CD4-positive, alpha-beta T cell treated with Interleukin-1 beta for 1 hour (primary cell): Measurements from ENCODE around the gene SIPA1L3.
"Not testable (repeated sequence)": the region's sequence is repeated elsewhere in the genome, so short reads cannot be mapped to it uniquely, and the experiment has no call there.

Source experiments
- DNase-seq, 2 donors: peaks; one replicate each; pipeline ENCODE4 v3.0.0-alpha.2; 2020 to 2022

The SIPA1L3 gene

DNA sequence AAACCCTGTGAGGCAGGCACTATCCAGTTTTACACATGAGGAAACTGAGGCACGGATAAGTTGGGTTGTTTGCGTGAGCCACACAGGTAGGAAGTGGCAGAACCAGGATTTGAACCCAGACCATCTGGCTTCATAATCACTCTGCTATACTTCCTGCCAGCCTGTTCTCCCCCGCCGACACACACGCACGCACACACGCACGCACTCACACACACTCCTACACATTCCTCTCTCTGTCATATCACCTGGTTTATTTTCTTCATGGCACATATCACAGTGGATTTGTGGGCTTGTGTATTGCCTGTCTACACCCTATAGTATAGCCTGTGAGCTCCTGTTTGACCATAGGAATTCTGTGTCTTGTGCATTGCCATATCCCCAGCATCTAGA, 140.0 kb downstream of the SIPA1L3 start:
- DNase-seq = peak in 1 of 2 donors; percentile 31

DNA sequence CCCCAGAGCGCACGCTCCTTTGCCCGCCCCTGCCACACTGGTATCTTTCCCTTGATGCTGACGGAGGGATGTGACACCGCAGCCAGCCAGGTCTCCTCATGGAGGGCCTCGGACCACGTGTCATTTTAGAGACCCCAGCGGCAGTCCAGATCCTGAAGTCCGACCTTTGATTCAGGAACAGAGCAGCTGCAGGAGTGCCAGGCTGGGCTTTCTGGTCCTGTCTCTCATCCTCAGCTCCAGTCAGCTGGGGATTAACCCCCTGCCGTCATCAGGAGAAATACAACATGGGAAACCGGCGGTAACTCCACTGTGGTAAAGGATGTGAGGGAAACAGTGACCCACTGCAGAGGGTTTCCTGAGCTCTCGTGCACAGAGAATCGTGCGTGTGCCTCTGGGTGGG, 140.6 kb downstream of the SIPA1L3 start:
- no peak for DNase-seq

DNA sequence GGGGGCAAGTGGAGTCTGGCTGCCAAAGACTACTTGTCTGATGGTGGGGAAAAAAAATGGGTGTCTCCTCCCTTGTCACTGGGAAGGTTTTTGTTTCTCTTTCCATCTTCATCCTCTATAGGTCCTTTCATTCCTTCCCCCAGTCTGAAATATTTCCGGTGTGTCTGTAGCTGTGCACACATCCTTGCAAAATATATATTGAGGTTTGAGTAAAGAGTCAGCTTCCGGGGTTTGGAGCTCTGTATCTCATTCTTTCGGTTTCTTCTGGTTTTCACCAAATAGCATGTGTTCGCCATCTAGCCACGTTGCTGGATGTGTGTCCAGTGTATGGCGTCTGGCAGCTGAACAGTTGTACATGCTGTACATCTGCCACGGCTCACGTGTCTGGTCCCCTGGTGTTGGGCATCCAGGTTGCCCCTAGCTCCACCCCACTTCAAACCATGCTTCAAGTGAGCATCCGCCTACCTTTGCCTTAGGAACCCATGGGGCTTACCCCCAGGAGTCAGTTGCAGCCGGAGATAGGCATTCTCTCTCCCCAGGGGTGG, 142.2 kb downstream of the SIPA1L3 start:
- DNase-seq = peak; percentile 59 to 77

DNA sequence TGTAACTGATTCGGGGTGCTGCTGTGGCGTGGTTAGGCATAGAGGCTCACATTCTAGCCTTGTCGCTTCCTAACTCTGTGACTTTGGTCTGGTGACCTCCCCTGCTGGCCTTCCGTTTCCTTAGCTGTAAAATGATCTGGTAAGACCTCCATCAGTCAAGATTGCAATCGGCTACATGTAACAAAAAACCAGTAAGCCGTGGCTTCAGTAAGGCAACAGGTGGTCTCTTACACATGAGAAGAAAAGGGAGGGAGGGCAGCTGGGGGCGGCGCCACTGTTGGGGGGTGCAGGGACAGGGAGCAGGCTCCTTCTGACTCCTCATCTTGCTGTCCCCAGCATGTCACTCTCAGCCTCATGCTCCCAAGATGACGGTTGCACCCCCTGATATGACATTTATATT, 148.0 kb downstream of the SIPA1L3 start:
- DNase-seq = no peak

DNA sequence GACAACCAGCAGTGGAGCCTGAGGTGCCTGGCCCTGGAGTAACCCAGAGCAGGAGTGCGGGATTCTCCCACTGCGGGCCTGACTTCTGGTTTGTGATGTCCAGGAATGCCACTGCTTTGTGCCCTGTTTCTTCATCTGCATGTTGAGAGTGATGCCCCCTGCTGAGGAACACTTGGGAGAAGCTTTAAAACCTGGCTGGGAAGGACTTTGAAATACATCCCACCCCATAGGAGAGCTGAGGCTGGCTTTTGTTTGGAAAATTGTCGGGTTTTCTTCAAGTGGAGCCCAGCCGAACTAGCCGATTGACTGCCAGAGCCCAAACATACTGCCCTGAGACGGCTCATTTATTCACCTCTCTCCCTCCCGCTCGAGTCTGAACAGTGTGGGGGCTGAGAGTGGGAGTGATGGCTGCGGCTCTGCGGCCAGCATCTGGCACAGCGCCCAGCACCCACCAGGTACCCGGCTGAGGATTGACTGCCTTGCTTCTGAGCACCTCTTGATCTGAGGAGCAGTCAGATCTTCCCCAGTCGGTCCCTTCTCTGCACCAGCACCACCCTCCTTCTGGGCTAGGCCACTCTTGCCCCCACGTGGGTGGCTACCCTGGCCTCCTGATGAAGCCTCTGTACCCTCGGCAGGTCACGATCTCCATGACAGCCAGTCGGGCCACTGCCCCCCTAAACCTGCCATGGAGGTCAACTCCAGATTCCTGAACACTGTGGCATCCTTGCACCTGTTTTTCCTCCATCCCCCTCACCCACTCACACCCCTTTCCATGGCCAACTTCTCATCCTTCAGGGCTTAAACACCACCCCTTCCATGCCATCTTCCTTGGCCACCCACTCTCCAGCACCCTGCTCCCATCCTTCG, 148.9 kb downstream of the SIPA1L3 start:
- DNase-seq = no peak

DNA sequence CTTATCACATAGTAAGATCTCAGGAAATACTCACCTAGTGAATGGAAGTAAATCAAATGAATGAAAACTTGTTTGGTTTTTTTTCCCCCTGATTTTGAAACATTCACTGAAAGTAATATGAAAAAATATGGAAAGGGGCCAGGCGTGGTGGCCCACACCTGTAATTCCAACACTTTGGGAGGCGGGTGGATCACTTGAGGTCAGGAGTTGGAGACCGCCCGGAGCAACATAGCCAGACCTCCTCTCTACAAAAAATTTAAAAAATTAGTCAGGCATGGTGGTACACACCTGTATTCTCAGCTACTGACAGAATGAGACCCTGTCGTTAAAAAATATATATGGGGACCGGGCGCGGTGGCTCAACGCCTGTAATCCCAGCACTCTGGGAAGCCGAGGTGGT, 149.6 kb downstream of the SIPA1L3 start:
- no peak for DNase-seq

DNA sequence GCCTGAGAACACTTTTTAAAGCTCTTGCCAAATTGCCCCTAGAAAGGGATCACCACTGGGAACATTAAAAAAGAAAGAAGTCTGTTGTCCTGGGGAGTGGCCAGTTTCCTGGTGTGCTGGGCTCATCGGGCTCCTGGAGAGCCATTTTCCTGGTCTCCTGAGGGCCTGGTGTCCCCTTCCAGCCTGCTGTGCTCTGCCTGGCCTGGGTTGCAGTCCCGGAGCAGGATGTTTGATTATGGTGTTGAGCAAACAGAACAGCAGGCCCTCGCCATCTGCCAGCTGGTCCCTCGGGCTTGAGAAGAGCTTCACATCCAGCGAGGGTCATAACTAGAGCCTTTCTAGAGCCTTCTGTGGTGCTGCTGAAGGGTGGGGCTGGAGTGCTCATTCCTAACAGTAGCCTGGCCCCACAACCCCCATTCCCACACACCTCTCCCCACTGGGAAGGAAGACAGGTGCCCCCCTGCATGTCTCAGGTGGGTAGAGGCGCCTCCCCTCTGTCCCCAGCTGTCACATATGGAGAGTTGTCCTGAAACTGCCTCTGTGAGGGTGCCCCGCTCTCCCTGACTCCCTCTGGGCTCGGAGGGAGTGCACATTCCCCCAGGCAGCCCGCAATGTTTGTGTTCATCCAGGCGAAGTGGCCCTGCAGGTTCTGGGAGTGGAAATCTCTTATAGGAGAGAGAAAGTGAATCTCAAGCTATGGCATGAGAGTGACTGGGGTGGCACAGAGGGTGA, 151.1 kb downstream of the SIPA1L3 start:
- no peak for DNase-seq

DNA sequence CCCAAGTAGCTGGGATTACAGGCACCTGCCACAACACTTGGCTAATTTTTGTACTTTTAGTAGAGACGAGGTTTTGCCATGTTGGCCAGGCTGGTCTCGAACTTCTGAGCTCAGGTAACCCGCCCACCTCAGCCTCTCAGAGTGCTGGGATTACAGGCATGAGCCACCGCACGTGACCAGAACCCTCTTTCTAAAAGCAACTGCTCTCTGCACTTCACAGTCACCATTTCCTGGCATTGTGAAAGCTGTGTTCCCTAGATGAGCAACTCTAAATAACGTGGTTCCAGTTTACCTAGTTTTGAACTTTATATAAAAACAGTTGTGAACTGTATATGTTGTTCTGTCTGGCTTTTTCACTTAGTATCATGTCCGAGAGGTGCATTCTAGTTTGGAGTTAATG, 152.9 kb downstream of the SIPA1L3 start:
- DNase-seq = peak in 1 of 2 donors; percentile 29

DNA sequence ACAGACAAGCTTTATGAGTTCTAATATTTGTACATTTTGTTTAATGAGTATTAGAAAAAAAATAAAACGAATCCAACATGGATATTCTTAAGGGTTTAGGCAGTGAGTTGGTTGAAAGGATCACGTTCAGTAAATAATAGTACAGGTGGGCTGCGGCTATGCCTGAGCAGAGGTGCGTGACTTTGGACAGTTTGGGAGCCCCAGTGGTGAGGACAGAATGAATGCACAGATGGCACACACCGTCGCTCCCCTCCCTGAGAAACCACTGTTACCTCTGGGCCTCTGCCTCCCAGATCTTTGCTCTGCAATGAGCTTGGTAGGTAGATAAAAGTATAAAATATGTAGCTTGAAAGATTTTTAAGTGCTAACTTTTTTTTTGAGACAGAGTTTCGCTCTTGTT, 153.3 kb downstream of the SIPA1L3 start:
- no peak for DNase-seq

DNA sequence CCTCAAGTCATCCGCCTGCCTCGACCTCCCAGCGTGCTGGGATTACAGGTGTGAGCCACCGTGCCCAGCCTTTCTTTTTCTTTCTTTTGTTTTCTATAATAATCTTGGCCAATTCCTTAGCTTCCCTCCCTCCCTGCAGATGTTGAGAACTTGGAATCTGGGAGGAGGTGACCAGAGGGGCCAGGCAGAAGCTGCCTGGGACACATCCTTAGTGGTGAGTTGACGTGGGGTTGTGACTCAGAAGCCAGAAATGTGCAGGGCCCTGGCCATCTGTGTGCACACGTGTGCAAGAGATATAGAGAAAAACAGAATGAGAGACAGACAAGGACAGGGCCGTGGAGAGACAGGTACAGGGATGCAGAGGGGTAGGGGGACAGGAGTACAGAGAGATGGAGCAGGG, 154.3 kb downstream of the SIPA1L3 start:
- DNase-seq = no peak

DNA sequence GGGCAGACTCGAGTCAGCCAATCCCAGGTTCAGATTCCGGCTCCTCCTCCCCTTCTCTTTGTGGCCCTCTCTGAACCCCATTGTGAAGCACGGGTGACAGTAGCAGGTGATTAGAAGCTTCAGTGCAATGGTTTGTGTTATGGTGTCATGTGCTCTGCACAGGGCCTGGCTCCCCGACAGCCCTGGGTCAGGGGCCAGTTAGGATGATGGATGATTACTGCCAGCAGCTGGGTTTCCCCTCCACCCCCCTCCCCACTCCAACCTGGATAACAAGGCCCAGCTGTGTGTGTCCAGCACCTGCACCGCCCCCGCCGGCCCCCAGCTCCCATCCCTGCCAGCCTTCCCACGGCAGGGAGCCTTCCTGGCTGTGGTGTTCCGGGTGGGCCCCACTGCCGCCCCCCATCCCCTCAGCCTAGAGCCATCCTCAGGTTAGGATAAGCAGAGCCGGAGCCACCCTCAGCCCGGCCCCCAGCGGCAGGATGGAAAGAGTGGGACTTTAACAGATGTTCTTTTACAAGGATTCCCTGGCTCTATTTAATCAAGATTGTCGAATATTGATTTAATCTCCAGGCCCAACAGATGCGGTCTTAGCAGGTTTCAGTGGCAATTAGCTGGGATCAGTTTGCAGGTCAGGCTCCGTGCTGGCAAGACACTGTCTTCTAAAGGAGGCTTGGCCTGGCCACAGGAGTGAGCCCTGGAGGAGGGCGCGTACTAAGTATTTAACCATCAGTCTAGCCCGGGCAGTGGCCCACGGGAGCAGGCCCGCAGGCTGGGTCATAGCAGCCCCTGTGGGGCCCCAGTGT, 156.2 kb downstream of the SIPA1L3 start:
- no peak for DNase-seq

DNA sequence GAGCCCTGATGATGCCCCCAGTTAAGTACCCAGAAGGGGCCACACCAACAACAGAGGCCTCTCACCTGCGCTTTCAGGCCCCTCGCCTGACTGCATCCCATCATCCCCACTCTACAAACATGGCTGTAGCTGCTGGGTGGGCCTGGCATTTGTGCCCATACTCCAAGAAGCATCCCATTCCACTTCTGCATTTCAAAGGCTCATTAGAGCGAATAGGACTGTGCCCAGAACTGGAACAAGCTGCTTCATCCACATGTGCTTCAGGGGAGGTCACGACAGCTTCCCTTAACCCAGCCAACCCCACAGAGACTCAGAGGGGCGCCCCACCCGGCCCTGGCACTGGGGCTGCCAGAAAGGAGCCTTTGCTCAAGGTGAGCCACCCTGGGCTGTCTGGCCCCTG, 156.9 kb downstream of the SIPA1L3 start:
- DNase-seq = no peak

DNA sequence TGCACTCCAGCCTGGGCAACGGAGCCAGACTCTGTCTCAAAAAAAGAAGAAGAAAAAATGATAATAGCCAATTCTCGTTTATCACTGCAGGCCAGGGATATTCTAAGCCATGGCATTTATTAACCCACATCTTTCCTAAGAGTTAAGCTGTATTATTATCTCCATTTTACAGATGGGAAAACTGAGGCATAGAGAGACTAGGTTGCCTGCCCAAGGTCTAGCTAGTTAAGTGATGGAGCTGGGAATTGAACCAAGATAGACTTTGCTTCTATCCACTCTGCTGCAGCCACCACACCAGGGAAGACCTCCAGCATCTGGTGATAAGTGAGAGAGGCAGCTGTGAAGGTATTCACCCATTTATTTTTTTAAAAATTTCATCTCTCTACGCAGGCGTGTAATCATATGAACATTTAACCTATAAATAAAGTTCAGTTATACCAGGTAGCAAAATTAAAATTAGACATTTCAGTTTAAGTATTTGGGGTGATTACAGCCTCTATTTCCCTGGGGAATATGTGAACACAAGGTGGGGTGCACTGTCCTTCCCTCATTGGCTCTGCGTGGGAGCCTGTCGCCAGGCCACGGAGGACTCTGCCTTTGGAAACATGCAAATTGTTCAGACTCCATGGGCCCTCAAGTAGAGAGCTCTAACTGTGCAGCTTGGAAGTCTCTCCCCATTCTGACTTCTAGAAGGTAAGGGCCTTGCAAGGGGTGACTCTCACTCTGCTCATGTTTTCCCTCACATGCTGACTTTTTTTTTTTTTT, 157.8 kb downstream of the SIPA1L3 start:
- DNase-seq = no peak

DNA sequence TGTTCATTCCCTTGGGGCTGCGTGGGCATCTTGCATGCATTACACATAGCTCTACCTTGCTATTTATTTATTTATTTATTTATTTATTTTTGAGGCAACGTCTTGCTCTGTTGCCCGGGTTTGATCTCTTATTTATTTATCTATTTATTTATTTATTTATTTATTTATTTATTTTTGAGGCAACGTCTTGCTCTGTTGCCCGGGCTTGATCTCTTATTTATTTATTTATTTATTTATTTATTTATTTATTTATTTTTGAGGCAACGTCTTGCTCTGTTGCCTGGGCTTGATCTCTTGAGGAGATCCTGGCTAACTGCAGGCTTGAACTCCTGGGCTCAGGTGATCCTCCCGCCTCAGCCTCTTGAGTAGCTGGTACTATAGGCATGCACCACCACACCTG, 158.8 kb downstream of the SIPA1L3 start:
- DNase-seq = not testable (repeated sequence)

DNA sequence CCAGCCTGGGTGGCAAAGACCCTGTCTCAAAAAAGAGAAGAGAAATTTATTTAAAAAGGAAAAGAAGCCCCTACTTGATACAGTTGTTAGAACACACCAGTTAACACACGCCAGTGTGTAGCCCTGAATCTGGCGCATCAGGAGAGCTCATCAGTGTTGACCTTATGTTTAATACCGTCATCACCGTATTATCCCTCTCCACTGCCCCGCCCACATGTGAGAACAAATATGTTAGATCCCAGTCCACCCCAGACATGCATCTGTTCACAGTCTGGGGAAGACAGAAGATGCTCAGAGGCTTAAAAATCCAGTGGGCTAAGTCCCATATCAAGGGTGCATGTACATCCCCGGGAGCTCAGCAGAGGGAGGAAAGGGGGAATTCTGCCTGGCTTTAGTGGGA, 161.8 kb downstream of the SIPA1L3 start:
- DNase-seq = no peak

DNA sequence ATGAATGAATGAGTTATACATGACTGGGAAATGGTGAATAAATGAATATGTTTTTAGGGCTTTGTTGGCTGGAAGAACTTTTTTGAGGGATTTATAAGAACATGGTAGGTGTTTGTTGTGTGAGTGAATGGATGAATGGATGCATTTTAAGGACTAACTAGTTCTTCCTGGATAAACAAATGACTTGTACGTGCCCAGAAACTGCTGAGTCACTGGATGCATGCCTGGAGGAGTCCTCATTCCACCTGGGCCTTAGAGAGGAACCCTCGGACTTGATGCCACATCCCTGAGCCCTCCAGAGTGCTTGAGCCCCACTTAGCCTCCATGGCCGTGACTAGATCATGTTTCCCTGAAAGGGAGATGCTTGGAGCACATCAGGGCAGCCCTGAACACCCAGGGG, 163.6 kb downstream of the SIPA1L3 start:
- no peak for DNase-seq

DNA sequence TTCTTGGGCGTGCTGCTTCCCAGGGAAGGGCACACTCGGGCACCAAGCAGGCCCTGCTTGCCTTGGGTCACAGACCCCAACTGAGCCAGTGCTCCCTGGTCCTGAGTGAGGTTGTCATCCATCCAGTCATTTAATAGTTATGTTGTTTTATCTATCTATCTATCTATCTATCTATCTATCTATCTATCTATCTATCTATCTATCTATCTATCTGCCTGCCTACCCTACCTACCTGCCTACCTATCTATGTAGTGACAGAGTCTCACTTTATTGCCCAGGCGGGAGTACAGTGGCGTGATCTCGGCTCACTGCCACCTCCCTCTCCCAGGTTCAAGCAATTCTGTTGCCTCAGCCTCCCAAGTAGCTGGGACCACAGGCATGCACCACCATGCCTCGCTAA, 164.0 kb downstream of the SIPA1L3 start:
- DNase-seq = not testable (repeated sequence)

DNA sequence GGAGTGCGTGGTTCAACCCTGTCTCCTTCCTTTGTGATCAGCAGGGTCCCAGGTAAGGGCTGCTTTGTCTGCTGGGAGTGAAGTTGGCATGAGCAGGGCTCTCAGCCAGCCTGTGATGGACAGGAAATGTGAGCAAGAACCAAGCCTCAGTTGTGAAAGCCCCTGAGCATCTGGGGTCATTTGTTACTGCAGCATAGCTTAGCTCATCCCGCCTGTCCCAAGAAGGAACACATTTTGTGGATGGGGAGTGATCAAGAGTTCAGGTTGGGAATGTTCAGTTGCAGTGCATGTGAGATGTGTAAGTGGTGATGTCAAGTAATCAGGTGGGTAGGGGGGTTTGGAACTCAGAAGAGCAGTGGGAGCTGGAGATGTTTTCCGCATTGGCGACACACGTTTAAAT, 164.6 kb downstream of the SIPA1L3 start:
- DNase-seq = no peak

DNA sequence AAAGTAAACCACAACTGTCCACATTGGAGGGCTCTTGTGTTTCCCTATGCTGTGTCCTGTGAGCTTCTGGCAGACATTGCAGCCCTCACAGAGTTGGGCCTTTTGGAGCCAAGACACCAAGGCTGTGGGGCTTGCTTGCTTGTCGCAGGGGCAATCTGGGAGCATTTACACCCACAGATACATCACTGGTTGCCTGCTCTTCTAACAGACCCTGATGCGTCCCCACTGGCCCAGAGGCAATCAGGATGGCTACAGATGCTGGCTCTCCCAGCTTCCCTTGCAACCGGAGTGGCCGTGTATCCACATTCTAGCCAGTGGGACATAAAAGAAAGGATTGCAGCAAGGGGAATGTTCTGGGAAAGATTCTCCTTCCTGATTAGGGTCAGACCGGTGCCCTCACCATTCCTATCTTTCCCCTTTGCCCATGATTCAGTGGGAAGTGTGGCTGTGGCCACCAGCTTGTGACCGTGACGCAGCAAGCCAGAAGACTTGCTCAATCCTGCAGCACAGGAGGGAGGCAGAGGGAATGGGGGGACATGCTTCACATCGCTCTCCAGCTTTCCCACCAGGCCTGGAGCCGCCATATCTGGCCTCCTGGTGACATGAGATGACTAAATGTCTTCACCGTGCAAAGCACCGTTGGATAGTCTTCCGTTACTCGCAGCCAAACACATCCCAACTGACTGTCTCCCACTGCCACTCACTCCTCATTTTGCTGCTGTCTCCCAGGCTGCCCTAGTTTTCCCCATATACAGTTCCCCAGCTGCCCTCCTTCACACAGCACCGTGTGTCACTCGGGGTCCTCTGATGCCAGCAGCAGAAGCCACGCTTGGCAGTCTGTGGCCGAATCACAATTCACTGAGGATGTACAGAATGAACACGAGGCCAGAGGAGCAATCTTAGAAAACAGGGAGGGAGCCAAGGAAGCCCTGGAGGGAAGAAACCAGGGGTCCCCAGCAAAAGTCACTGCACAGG, 166.1 kb downstream of the SIPA1L3 start:
- no peak for DNase-seq

DNA sequence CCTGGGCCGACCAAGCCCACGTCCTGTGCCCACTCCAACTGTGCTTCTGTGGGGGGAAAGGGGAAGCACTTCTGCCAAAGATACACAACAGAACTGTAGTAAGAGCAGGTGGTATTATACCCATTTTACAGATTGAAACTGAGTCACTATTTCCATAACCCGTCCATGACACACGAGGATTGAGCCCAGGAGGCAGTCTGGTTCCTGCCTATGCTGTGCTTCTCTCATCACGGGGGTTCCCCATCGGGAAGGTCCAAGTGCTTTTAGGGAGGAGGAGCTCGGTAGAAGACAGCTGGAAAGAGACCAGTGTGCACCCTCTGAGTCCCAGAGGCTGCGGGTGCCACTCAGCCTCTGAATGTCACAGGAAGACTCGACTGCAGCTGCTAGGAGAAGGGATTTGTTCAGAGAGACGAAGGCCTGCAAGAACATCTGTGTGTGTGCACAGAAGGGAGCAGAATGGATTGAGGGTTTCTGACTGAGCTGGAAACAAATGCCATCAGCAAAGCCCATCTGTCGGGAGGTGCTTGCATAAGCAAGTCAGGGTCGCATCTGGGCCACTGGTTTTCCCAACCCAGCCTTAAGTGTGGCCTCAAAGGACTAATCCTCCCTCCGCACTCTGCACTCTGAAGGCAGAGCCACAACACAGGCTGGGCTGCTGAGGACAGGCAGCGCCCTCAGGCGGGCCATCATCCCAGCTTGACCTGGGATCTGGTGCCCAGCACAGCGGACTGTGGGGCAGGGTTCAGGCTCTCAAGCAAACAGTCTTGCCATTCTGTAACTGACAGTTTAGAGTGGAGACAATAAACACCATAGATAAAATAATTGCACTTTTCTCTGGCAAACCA, 167.1 kb downstream of the SIPA1L3 start:
- DNase-seq = no peak
